CD14-positive monocyte (primary cell): ENCODE results near the gene IGFL1. TPM values are rescaled to one million over a fixed set of nuclear protein-coding genes. Genes with fewer than 3 reads are reported as not detected.
"Not testable (repeated sequence)": the region's sequence is repeated elsewhere in the genome, so short reads cannot be mapped to it uniquely, and the experiment has no call there.

Experiments
- DNase-seq, 3 donors: peaks; one replicate each; pipeline ENCODE4 v3.0.0-alpha.2; 2011 to 2022
- H2AFZ ChIP-seq: 2 replicates; pipeline ENCODE4 v1.6.0; 2012; ENCODE audit warnings: mild to moderate bottlenecking, low read depth, low read length, inconsistent platforms; ENCODE audit not compliant: insufficient read depth, poor library complexity, severe bottlenecking
- H3K27ac ChIP-seq, 2 donors: 1 replicate in 1 of 2; 2 replicates in 1 of 2; pipeline ENCODE4 v1.5.1; 2012 to 2013; ENCODE audit warnings: low read length in 2 of 2, control low read depth in 1 of 2, inconsistent platforms in 1 of 2, low read depth in 1 of 2, mild to moderate bottlenecking in 1 of 2
- H3K27me3 ChIP-seq, 2 donors: one replicate each; pipeline versions ENCODE4 v1.6.0 to v1.6.1; 2011 to 2013; ENCODE audit warnings: low read length in 2 of 2; ENCODE audit not compliant: control insufficient read depth in 2 of 2, insufficient read depth in 2 of 2
- H3K36me3 ChIP-seq, 2 donors: replicated peaks in 1 of 2; 1 replicate in 1 of 2; 2 replicates in 1 of 2; pipeline versions ENCODE4 v1.5.1 to v1.6.1; 2012 to 2013; ENCODE audit warnings: low read length in 2 of 2, control low read depth in 1 of 2, inconsistent platforms in 1 of 2, mild to moderate bottlenecking in 1 of 2; ENCODE audit not compliant: insufficient read depth in 2 of 2, control insufficient read depth in 1 of 2
- H3K4me1 ChIP-seq, 2 donors: 1 replicate in 1 of 2; 2 replicates in 1 of 2; pipeline versions ENCODE4 v1.5.1 to v1.6.1; 2012 to 2013; ENCODE audit warnings: low read length in 2 of 2, control low read depth in 1 of 2, inconsistent platforms in 1 of 2, mild to moderate bottlenecking in 1 of 2, moderate library complexity in 1 of 2; ENCODE audit not compliant: insufficient read depth in 2 of 2, control insufficient read depth in 1 of 2
- H3K4me2 ChIP-seq: replicated peaks from 2 replicates; pipeline ENCODE3; 2012; ENCODE audit warnings: low read length, moderate library complexity, mild to moderate bottlenecking; ENCODE audit not compliant: poor library complexity, severe bottlenecking; ENCODE audit errors: extremely low read depth
- H3K4me3 ChIP-seq, 3 experiments: fragments of 200-600 bp in 1 of 3; sonication (generic) in 1 of 3; replicated peaks in 1 of 3; 1 replicate in 2 of 3; 2 replicates in 1 of 3; pipeline ENCODE4 v1.5.1; 2011 to 2013; ENCODE audit warnings: low read length in 3 of 3, mild to moderate bottlenecking in 3 of 3, control low read depth in 2 of 3, low read depth in 2 of 3, inconsistent platforms in 1 of 3, moderate library complexity in 1 of 3
- H3K79me2 ChIP-seq: 2 replicates; pipeline ENCODE4 v1.6.0; 2012; ENCODE audit warnings: mild to moderate bottlenecking, control low read depth, inconsistent platforms, low read length, moderate library complexity; ENCODE audit not compliant: insufficient read depth
- H3K9ac ChIP-seq: 2 replicates; pipeline ENCODE4 v1.6.0; 2017; ENCODE audit warnings: low read length, mild to moderate bottlenecking; ENCODE audit not compliant: insufficient read depth, poor library complexity, severe bottlenecking
- H3K9me3 ChIP-seq, 2 donors: replicated peaks in 1 of 2; 1 replicate in 1 of 2; 2 replicates in 1 of 2; pipeline versions ENCODE4 v1.5.1 to v1.6.1; 2012 to 2013; ENCODE audit warnings: low read length in 2 of 2, control low read depth in 1 of 2; ENCODE audit not compliant: control insufficient read depth in 1 of 2, insufficient read depth in 1 of 2
- H4K20me1 ChIP-seq: 2 replicates; pipeline ENCODE4 v1.6.0; 2012; ENCODE audit warnings: mild to moderate bottlenecking, low read length, control low read depth, moderate library complexity; ENCODE audit not compliant: insufficient read depth
- H3K27ac Mint-ChIP-seq, 7 donors: one replicate each; pipeline ENCODE4 v1.8.0; 2020; ENCODE audit warnings: mild to moderate bottlenecking in 7 of 7, mixed read lengths in 7 of 7, moderate library complexity in 6 of 7, inconsistent platforms in 2 of 7
- H3K27me3 Mint-ChIP-seq, 3 donors: one replicate each; pipeline ENCODE4 v1.8.0; 2021 to 2022; ENCODE audit warnings: low read depth in 3 of 3, mild to moderate bottlenecking in 3 of 3, mixed read lengths in 3 of 3, moderate library complexity in 3 of 3, inconsistent platforms in 1 of 3
- H3K36me3 Mint-ChIP-seq, 2 donors: one replicate each; pipeline ENCODE4 v1.8.0; 2020; ENCODE audit warnings: mixed read lengths in 2 of 2, inconsistent platforms in 1 of 2, mild to moderate bottlenecking in 1 of 2
- H3K4me1 Mint-ChIP-seq: one replicate; pipeline ENCODE4 v1.8.0; 2020; ENCODE audit warnings: mild to moderate bottlenecking, mixed read lengths
- H3K4me3 Mint-ChIP-seq, 2 donors: one replicate each; pipeline ENCODE4 v1.8.0; 2020; ENCODE audit warnings: mild to moderate bottlenecking in 2 of 2, mixed read lengths in 2 of 2, moderate library complexity in 1 of 2
- H3K9me3 Mint-ChIP-seq, 7 donors: one replicate each; pipeline ENCODE4 v1.8.0; 2020 to 2022; ENCODE audit warnings: mixed read lengths in 7 of 7, mild to moderate bottlenecking in 6 of 7, moderate library complexity in 6 of 7, inconsistent platforms in 2 of 7
- WGBS: methylation state at CpG from one replicate; pipeline ENCODE4 v1.1.5; 2013; ENCODE audit warnings: missing lambda C conversion rate; ENCODE audit not compliant: insufficient coverage; 5-methylcytosine and 5-hydroxymethylcytosine counted together
- intact Hi-C, 2 donors: fragments of 100-400 bp; cut with micrococcal nuclease; formaldehyde crosslinking; loops; one replicate each; pipeline versions ENCODE4 v1.15.0 to v1.15.1; 2023
- polyA plus RNA-seq, 3 donors: library from polyadenylated mRNA; depleted of rRNA in 1 of 3; unstranded in 2 of 3; stranded (reverse) in 1 of 3; fragments of 300-500 nt in 2 of 3; fragments of >200 nt in 1 of 3; fragmentation: Illumina TruSeq in 2 of 3; gene quantifications; 1 replicate in 2 of 3; 2 replicates in 1 of 3; pipeline ENCODE4 v1.2.3, GENCODE V29; 2012 to 2021
- TF ChIP-seq, protein P1 (sequence below): fragments of 200-600 bp; IDR thresholded peaks from one replicate; pipeline ENCODE4 v1.8.0; 2022; ENCODE audit warnings: antibody characterized with exemption, mild to moderate bottlenecking

IGFL1 gene
- polyA plus RNA-seq, 3 donors = not detected

DNA sequence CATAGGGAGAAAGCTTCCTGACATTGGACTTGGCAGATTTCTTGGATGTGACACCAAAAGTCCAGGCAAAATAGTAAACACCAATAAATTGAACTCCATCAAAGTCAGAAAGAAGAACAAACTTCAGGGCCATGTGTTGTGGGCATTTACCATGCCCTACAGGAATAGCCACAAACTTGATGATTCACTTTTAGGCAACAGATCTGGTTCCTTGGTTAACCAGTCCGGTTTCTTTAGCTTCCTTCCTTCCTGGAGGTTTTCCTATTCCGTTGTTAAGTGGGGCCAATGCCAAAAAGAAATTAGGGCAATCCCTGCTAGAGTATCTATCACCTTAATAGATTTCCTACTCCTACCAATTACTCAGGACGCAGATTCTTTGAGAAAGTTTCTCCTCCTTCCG, 25.2 kb downstream of the IGFL1 start:
- Histone ChIP-seq H3K4me2 (no peak overlapping the region), H3K4me1 (peaks cover 17 to 24% of the 10 kb centered on the region in 2 donors), H3K4me3 (no peak overlapping the region), H3K27ac (no peak overlapping the region), H3K9ac (no peak overlapping the region), H3K79me2 (no peaks in the 10 kb centered on the region), H3K36me3 (no peaks in the 10 kb centered on the region), H3K9me3 (no peaks in the 10 kb centered on the region), H2AFZ (no peak overlapping the region), H3K27me3 (peaks cover 9 to 11% of the 10 kb centered on the region in 2 donors), H4K20me1 (no peaks in the 10 kb centered on the region)
- intact Hi-C loops = no loop called here
- Mint-ChIP-seq H3K36me3 (no peaks in the 10 kb centered on the region), H3K27me3 (peaks cover 24 to 41% (median 41%) of the 10 kb centered on the region in 3 donors), H3K4me1 (peaks cover 25% of the 10 kb centered on the region), H3K4me3 (no peak overlapping the region), H3K9me3 (peaks cover 0 to 2% (median 0%) of the 10 kb centered on the region in 7 donors), H3K27ac (no peak overlapping the region)
- TF ChIP-seq, protein P1, sequence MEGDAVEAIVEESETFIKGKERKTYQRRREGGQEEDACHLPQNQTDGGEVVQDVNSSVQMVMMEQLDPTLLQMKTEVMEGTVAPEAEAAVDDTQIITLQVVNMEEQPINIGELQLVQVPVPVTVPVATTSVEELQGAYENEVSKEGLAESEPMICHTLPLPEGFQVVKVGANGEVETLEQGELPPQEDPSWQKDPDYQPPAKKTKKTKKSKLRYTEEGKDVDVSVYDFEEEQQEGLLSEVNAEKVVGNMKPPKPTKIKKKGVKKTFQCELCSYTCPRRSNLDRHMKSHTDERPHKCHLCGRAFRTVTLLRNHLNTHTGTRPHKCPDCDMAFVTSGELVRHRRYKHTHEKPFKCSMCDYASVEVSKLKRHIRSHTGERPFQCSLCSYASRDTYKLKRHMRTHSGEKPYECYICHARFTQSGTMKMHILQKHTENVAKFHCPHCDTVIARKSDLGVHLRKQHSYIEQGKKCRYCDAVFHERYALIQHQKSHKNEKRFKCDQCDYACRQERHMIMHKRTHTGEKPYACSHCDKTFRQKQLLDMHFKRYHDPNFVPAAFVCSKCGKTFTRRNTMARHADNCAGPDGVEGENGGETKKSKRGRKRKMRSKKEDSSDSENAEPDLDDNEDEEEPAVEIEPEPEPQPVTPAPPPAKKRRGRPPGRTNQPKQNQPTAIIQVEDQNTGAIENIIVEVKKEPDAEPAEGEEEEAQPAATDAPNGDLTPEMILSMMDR = no peak
- no CpG with 5 or more reads among the region's 4 CpGs for WGBS
- no peak for DNase-seq

DNA sequence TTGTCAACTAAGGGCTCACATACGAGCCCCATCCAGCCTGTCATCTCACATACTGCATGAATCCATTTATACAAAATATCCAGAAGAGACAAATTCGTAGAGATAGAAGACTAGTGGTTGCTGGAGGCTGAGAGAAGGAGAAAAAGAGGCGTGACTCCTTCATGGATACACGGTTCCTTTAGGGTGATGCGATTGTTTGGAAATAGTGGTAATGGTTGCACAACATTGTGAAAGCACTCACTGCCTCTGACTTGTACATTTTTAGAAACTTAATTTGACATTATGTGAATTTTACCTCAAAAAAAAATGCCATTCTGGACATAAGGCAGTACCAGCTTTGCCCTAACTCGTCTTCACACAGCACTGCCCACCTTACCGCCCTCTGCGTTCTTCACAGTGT, 27.3 kb downstream of the IGFL1 start:
- intact Hi-C loops = no loop called here
- 43% methylated on average over 6 of the region's 8 CpGs for WGBS
- Mint-ChIP-seq H3K27ac (peak overlapping the region in 6 of 7 donors; percentile 8 to 85 (median 75)), H3K27me3 (peaks cover 29 to 47% (median 39%) of the 10 kb centered on the region in 3 donors), H3K9me3 (peaks cover 0 to 2% (median 0%) of the 10 kb centered on the region in 7 donors), H3K4me1 (peaks cover 25% of the 10 kb centered on the region), H3K4me3 (no peak overlapping the region), H3K36me3 (no peaks in the 10 kb centered on the region)
- peaks cover 17 to 24% of the 10 kb centered on the region in 2 donors for H3K4me1 ChIP-seq
- H3K79me2 ChIP-seq = no peaks in the 10 kb centered on the region
- peak overlapping the region; percentile 21 for H3K4me2 ChIP-seq
- no peak overlapping the region for H3K9ac ChIP-seq
- H2AFZ ChIP-seq = peak overlapping the region; percentile 6
- no peaks in the 10 kb centered on the region for H3K36me3 ChIP-seq
- H3K9me3 ChIP-seq = no peaks in the 10 kb centered on the region
- no peak overlapping the region for H3K4me3 ChIP-seq
- peak; percentile 59 to 74 (median 65) for DNase-seq
- H4K20me1 ChIP-seq = no peaks in the 10 kb centered on the region
- peaks cover 2% of the 10 kb centered on the region in 2 donors for H3K27me3 ChIP-seq
- H3K27ac ChIP-seq = peak overlapping the region; percentile 4 to 17
- TF ChIP-seq, protein P1 = no peak

DNA sequence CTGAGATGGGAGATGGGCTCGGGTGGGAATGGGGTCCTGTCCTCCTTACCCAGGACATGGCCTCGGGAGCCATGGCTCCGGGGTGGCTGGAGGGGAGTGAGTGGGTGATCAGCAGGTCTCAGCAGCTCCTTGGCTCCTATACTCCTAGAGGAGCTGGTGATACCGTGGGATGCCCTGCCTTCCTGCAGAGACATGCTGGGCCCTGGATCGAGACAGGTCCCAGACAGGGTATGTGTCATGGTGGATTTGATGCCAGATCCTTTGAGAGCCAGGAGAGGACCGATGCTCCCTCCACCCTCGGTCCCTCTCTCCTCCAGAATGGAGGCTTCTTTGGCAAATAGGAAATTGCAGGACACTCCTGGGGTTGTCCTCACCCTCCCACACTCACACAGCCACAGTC, 32.0 kb downstream of the IGFL1 start:
- H3K27ac ChIP-seq, H3K36me3 ChIP-seq, H3K79me2 ChIP-seq, H3K9me3 ChIP-seq, DNase-seq, H3K4me2 ChIP-seq, H3K9me3 Mint-ChIP-seq, H4K20me1 ChIP-seq, H3K9ac ChIP-seq, H3K27me3 ChIP-seq, H3K4me3 ChIP-seq, H3K36me3 Mint-ChIP-seq, H2AFZ ChIP-seq: not testable (repeated sequence)
- intact Hi-C loops = loop anchor here in 1 of 2 donors (5.0 kb wide), 1 partner anchor 179 kb away; no protein-coding TSS in a partner anchor
- Mint-ChIP-seq H3K27me3 (peaks cover 32 to 41% (median 40%) of the 10 kb centered on the region in 3 donors), H3K27ac (peak overlapping the region in 2 of 7 donors; percentile 8 to 25), H3K4me3 (peak overlapping the region in 1 of 2 donors; percentile 26), H3K4me1 (peaks cover 23% of the 10 kb centered on the region)
- H3K4me1 ChIP-seq = peaks cover 18 to 21% of the 10 kb centered on the region in 2 donors
- no CpG with 5 or more reads among the region's 7 CpGs for WGBS
